ENCODE results near the gene FN3KRP.

- TF ChIP-seq, protein P1, sequence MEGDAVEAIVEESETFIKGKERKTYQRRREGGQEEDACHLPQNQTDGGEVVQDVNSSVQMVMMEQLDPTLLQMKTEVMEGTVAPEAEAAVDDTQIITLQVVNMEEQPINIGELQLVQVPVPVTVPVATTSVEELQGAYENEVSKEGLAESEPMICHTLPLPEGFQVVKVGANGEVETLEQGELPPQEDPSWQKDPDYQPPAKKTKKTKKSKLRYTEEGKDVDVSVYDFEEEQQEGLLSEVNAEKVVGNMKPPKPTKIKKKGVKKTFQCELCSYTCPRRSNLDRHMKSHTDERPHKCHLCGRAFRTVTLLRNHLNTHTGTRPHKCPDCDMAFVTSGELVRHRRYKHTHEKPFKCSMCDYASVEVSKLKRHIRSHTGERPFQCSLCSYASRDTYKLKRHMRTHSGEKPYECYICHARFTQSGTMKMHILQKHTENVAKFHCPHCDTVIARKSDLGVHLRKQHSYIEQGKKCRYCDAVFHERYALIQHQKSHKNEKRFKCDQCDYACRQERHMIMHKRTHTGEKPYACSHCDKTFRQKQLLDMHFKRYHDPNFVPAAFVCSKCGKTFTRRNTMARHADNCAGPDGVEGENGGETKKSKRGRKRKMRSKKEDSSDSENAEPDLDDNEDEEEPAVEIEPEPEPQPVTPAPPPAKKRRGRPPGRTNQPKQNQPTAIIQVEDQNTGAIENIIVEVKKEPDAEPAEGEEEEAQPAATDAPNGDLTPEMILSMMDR (IDR thresholded peaks at IDR 0.05): peak in 1 of 3 donors; percentile 7
- no peak for TF ChIP-seq POLR2A (IDR thresholded peaks at IDR 0.05)
These were observed 21.7 kb downstream of the FN3KRP start for GRCh38 chr17:82737967-82738877.
